Skeletal muscle satellite cell (primary cell): ENCODE data around the gene GMNN. TPM values are rescaled to one million over a fixed set of nuclear protein-coding genes. Genes with fewer than 3 reads are reported as not detected.
"Not testable (repeated sequence)": the region's sequence is repeated elsewhere in the genome, so short reads cannot be mapped to it uniquely, and the experiment has no call there.

Experiments
- H3K27me3 ChIP-seq: 2 replicates; pipeline ENCODE4 v1.7.0; 2013; ENCODE audit warnings: low read length; ENCODE audit not compliant: control insufficient read depth, insufficient read depth
- H3K36me3 ChIP-seq: 2 replicates; pipeline ENCODE4 v1.7.0; 2013; ENCODE audit warnings: mild to moderate bottlenecking, control low read depth, low read length; ENCODE audit not compliant: insufficient read depth
- H3K4me1 ChIP-seq: 2 replicates; pipeline ENCODE4 v1.7.0; 2013; ENCODE audit warnings: low read length; ENCODE audit not compliant: control insufficient read depth, insufficient read depth
- H3K4me2 ChIP-seq: 2 replicates; pipeline ENCODE4 v1.7.0; 2013; ENCODE audit warnings: mild to moderate bottlenecking, low read length
- H3K4me3 ChIP-seq: 2 replicates; pipeline ENCODE4 v1.7.0; 2013; ENCODE audit warnings: low read length
- H3K9ac ChIP-seq: 2 replicates; pipeline ENCODE4 v1.7.0; 2013; ENCODE audit warnings: mild to moderate bottlenecking, low read depth, low read length, moderate library complexity
- H3K9me3 ChIP-seq: replicated peaks from 2 replicates; pipeline ENCODE4 v1.7.0; 2013; ENCODE audit warnings: mild to moderate bottlenecking, control low read depth, low read length
- total RNA-seq: library from RNA; depleted of rRNA; stranded (reverse); fragments of >200 nt; gene quantifications from 2 replicates; pipeline ENCODE4 v1.2.3, GENCODE V29; 2012; rRNA removed

GMNN gene
- 24.6 and 35.4 TPM in 2 replicates for total RNA-seq

- H3K4me1 ChIP-seq: peaks cover 17% of the 10 kb centered on the region
- H3K4me2 ChIP-seq: peak within 1 kb of the TSS; percentile 86
- peak within 1 kb of the TSS; percentile 88 for H3K9ac ChIP-seq
- no peaks in the 10 kb centered on the region for H3K9me3 ChIP-seq
- peak within 1 kb of the TSS; percentile 91 for H3K4me3 ChIP-seq
- no peaks in the 10 kb centered on the region for H3K27me3 ChIP-seq
- no peaks in the 10 kb centered on the region for H3K36me3 ChIP-seq
Measured at GRCh38 chr6:24774696-24775519, at the start of gene GMNN. TSS of gene GMNN (plus strand) at chr6:24774937. CDS start at chr6:24777247, 2,310 bp downstream.

- not testable (repeated sequence) for H3K4me2 ChIP-seq, H3K9ac ChIP-seq, H3K4me3 ChIP-seq, H3K36me3 ChIP-seq, H3K9me3 ChIP-seq, H3K4me1 ChIP-seq, H3K27me3 ChIP-seq
Measured at GRCh38 chr6:24730653-24731052, 44.1 kb upstream of the GMNN start.

- H3K4me1 ChIP-seq, H3K4me2 ChIP-seq, H3K9ac ChIP-seq, H3K36me3 ChIP-seq, H3K9me3 ChIP-seq, H3K4me3 ChIP-seq, H3K27me3 ChIP-seq: not testable (repeated sequence)
Measured at GRCh38 chr6:24731456-24732134, 43.1 kb upstream of the GMNN start.

- no peaks in the 10 kb centered on the region for H3K36me3 ChIP-seq
- no peaks in the 10 kb centered on the region for H3K27me3 ChIP-seq
- no peak overlapping the region for H3K9ac ChIP-seq
- H3K4me3 ChIP-seq: no peak overlapping the region
- H3K9me3 ChIP-seq: no peaks in the 10 kb centered on the region
- H3K4me1 ChIP-seq: no peaks in the 10 kb centered on the region
- H3K4me2 ChIP-seq: no peak overlapping the region
Measured at GRCh38 chr6:24734166-24734565, 40.6 kb upstream of the GMNN start.

GRCh38 chr6:24734710-24735109 lies 40.0 kb upstream of the GMNN start:
- H3K9ac ChIP-seq, H3K36me3 ChIP-seq, H3K4me1 ChIP-seq, H3K4me3 ChIP-seq, H3K4me2 ChIP-seq, H3K9me3 ChIP-seq, H3K27me3 ChIP-seq: not testable (repeated sequence)

- Histone ChIP-seq H3K9ac (no peak overlapping the region), H3K4me3 (no peak overlapping the region), H3K27me3 (no peaks in the 10 kb centered on the region), H3K9me3 (no peaks in the 10 kb centered on the region), H3K4me1 (peaks cover 26% of the 10 kb centered on the region), H3K36me3 (no peaks in the 10 kb centered on the region), H3K4me2 (no peak overlapping the region)
Measured at GRCh38 chr6:24738741-24739140, 36.0 kb upstream of the GMNN start.

- no peak overlapping the region for H3K9ac ChIP-seq
- no peaks in the 10 kb centered on the region for H3K36me3 ChIP-seq
- H3K4me2 ChIP-seq: peak overlapping the region; percentile 31
- no peaks in the 10 kb centered on the region for H3K9me3 ChIP-seq
- peaks cover 33% of the 10 kb centered on the region for H3K4me1 ChIP-seq
- no peak overlapping the region for H3K4me3 ChIP-seq
- H3K27me3 ChIP-seq: no peaks in the 10 kb centered on the region
Measured at GRCh38 chr6:24740861-24741260, 33.9 kb upstream of the GMNN start.

- Histone ChIP-seq H3K9ac (no peak overlapping the region), H3K4me3 (peak overlapping the region; percentile 55), H3K36me3 (no peaks in the 10 kb centered on the region), H3K4me2 (peak overlapping the region; percentile 77), H3K27me3 (no peaks in the 10 kb centered on the region), H3K4me1 (peaks cover 33% of the 10 kb centered on the region), H3K9me3 (no peaks in the 10 kb centered on the region)
Measured at GRCh38 chr6:24742216-24742738, 32.5 kb upstream of the GMNN start.

GRCh38 chr6:24743265-24743943 lies 31.3 kb upstream of the GMNN start:
- peaks cover 33% of the 10 kb centered on the region for H3K4me1 ChIP-seq
- H3K36me3 ChIP-seq: no peaks in the 10 kb centered on the region
- no peaks in the 10 kb centered on the region for H3K9me3 ChIP-seq
- no peaks in the 10 kb centered on the region for H3K27me3 ChIP-seq
- peak overlapping the region; percentile 77 for H3K4me2 ChIP-seq
- H3K4me3 ChIP-seq: peak overlapping the region; percentile 55
- H3K9ac ChIP-seq: peak overlapping the region; percentile 76

GRCh38 chr6:24743944-24744335 lies 30.8 kb upstream of the GMNN start:
- no peaks in the 10 kb centered on the region for H3K9me3 ChIP-seq
- H3K4me2 ChIP-seq: peak overlapping the region; percentile 77
- H3K4me3 ChIP-seq: peak overlapping the region; percentile 52
- peaks cover 33% of the 10 kb centered on the region for H3K4me1 ChIP-seq
- H3K27me3 ChIP-seq: no peaks in the 10 kb centered on the region
- H3K36me3 ChIP-seq: no peaks in the 10 kb centered on the region
- peak overlapping the region; percentile 76 for H3K9ac ChIP-seq

GRCh38 chr6:24744911-24745310 lies 29.8 kb upstream of the GMNN start:
- H3K9ac ChIP-seq: no peak overlapping the region
- H3K27me3 ChIP-seq: no peaks in the 10 kb centered on the region
- peaks cover 33% of the 10 kb centered on the region for H3K4me1 ChIP-seq
- no peak overlapping the region for H3K4me2 ChIP-seq
- no peaks in the 10 kb centered on the region for H3K36me3 ChIP-seq
- no peak overlapping the region for H3K4me3 ChIP-seq
- H3K9me3 ChIP-seq: no peaks in the 10 kb centered on the region
